HPDE6-E6E7 (cell line): ENCODE measurements around the gene PGGHG.
A peak's percentile ranks its signal among the peaks of the same experiment; 100 is the strongest.
"Not testable (repeated sequence)": the region's sequence is repeated elsewhere in the genome, so short reads cannot be mapped to it uniquely, and the experiment has no call there.

Source experiments
- DNase-seq: peaks from one replicate; pipeline ENCODE4 v3.0.0; 2011; ENCODE audit warnings: missing footprints; ENCODE audit errors: extremely low spot score

PGGHG gene

GRCh38 chr11:313787-314553 is 25.0 kb downstream of the PGGHG start, which contains the start of gene IFITM1:
IFITM1 (plus strand) TSS chr11:314040; CDS start chr11:314171, 131 bp downstream.
- DNase-seq = peak; percentile 67

GRCh38 chr11:314554-314875 is 25.6 kb downstream of the PGGHG start:
- DNase-seq = not testable (repeated sequence)

- DNase-seq = no peak
These were observed 26.1 kb downstream of the PGGHG start for GRCh38 chr11:315051-315481.

GRCh38 chr11:315516-315994 is 26.6 kb downstream of the PGGHG start:
- no peak for DNase-seq

GRCh38 chr11:316031-316701 is 27.2 kb downstream of the PGGHG start:
- DNase-seq = no peak

- DNase-seq = no peak
These were observed 28.0 kb downstream of the PGGHG start for GRCh38 chr11:316891-317301.

- not testable (repeated sequence) for DNase-seq
These were observed 28.9 kb downstream of the PGGHG start for GRCh38 chr11:317668-318404.

- DNase-seq = not testable (repeated sequence)
These were observed 29.6 kb downstream of the PGGHG start for GRCh38 chr11:318405-319120.

GRCh38 chr11:319121-319887 is 30.4 kb downstream of the PGGHG start:
- not testable (repeated sequence) for DNase-seq

GRCh38 chr11:319888-320273 is 31.0 kb downstream of the PGGHG start:
- DNase-seq = not testable (repeated sequence)

- no peak for DNase-seq
These were observed 35.2 kb downstream of the PGGHG start for GRCh38 chr11:324156-324555.

GRCh38 chr11:324593-325517 is 35.9 kb downstream of the PGGHG start:
- DNase-seq = not testable (repeated sequence)

- DNase-seq = no peak
These were observed 37.1 kb downstream of the PGGHG start for GRCh38 chr11:325796-326591.

GRCh38 chr11:326592-326841 is 37.6 kb downstream of the PGGHG start:
- DNase-seq = no peak

- no peak for DNase-seq
These were observed 38.1 kb downstream of the PGGHG start for GRCh38 chr11:326842-327580.

GRCh38 chr11:327581-327923 is 38.6 kb downstream of the PGGHG start:
- no peak for DNase-seq

GRCh38 chr11:328012-328411 is 39.1 kb downstream of the PGGHG start:
- DNase-seq = no peak

- DNase-seq = not testable (repeated sequence)
These were observed 39.7 kb downstream of the PGGHG start for GRCh38 chr11:328516-329100.
